Activated CD4-positive, alpha-beta memory T cell treated with anti-CD3 and anti-CD28 coated beads, Interleukin-2, amount 10 ng/mL, durations not matched to agents 7 days and 5 days (primary cell): ENCODE measurements around the gene USP4. TPM values are rescaled to one million over a fixed set of nuclear protein-coding genes. Genes with fewer than 3 reads are reported as not detected.
A peak's percentile ranks its signal among the peaks of the same experiment; 100 is the strongest.

Experiments
- CTCF ChIA-PET: fragments of 350-600 bp; sonication (Branson Sonifier 250); formaldehyde crosslinking; loops from one replicate; lab custom pipeline; 2021; ENCODE audit warnings: antibody characterized with exemption, inconsistent platforms; lab: Charles Lee
- POLR2A ChIA-PET: fragments of 350-600 bp; sonication (Branson Sonifier 250); formaldehyde crosslinking; loops from one replicate; lab custom pipeline; 2021; ENCODE audit warnings: antibody characterized with exemption; lab: Charles Lee
- DNase-seq: peaks from one replicate; pipeline ENCODE4 v3.0.0-alpha.2; 2020
- H3K27ac Mint-ChIP-seq: one replicate; pipeline ENCODE4 v1.8.0; 2021; ENCODE audit warnings: mild to moderate bottlenecking, mixed read lengths
- H3K27me3 Mint-ChIP-seq: one replicate; pipeline ENCODE4 v1.8.0; 2021; ENCODE audit warnings: mixed read lengths
- H3K36me3 Mint-ChIP-seq: one replicate; pipeline ENCODE4 v1.8.0; 2021; ENCODE audit warnings: low read depth, mixed read lengths
- H3K4me1 Mint-ChIP-seq: one replicate; pipeline ENCODE4 v1.8.0; 2021; ENCODE audit warnings: mixed read lengths
- H3K4me3 Mint-ChIP-seq: one replicate; pipeline ENCODE4 v1.8.0; 2021; ENCODE audit warnings: mild to moderate bottlenecking, mixed read lengths
- H3K9me3 Mint-ChIP-seq: one replicate; pipeline ENCODE4 v1.8.0; 2021; ENCODE audit warnings: mixed read lengths
- total RNA-seq, 2 experiments: library from RNA; stranded (reverse); gene quantifications; one replicate each; pipeline ENCODE4 v1.2.3, GENCODE V29; 2021

The USP4 gene
- total RNA-seq, 2 experiments from 2014 or later = 77.8 to 85.0 TPM

DNA sequence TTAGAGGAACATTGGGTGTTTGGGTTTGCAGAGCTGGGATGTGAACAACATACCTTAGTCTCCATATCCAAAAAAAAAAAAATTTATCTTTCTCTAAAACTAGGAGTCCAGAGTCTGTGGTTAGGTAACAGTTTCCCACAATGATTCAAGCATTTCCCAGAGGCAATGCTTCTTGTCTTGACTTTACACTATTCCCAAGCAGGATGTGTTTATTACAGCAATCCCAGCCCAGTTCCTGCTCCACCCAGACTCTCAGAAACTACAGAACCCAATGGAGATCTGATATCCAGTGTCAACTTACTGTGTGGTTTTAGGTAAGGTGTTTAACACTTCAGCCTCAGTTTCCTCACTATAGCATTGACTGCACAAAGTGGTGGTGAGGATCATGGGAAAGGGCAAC lies 60.5 kb downstream of the USP4 start:
- peaks cover 33% of the 10 kb centered on the region for H3K4me1 Mint-ChIP-seq
- no peak overlapping the region for H3K4me3 Mint-ChIP-seq
- CTCF ChIA-PET = interaction anchor here (1.4 kb wide), 2 partner anchors 109 to 170 kb away, joined by 7 read pairs; partner anchors contain the start of gene KLHDC8B
- no peak for DNase-seq
- no peaks in the 10 kb centered on the region for H3K9me3 Mint-ChIP-seq
- POLR2A ChIA-PET = interaction anchor here (1.3 to 1.9 kb wide), 2 partner anchors 8 to 11 kb away, joined by 4 to 7 read pairs; no protein-coding TSS in a partner anchor
- H3K27me3 Mint-ChIP-seq = no peaks in the 10 kb centered on the region
- peaks cover 53% of the 10 kb centered on the region for H3K36me3 Mint-ChIP-seq
- no peak overlapping the region for H3K27ac Mint-ChIP-seq

- Mint-ChIP-seq H3K9me3 (no peaks in the 10 kb centered on the region), H3K4me3 (no peak overlapping the region), H3K27me3 (no peaks in the 10 kb centered on the region), H3K36me3 (peaks cover 45% of the 10 kb centered on the region), H3K4me1 (peaks cover 33% of the 10 kb centered on the region), H3K27ac (peak overlapping the region; percentile 59)
- DNase-seq = no peak
- ChIA-PET CTCF (interaction anchor here (0.7 to 1.4 kb wide), 4 partner anchors 16 to 171 kb away, joined by 3 to 7 read pairs (median 6); partner anchors contain the start of genes KLHDC8B and USP4), POLR2A (interaction anchor here (1.3 to 1.9 kb wide), 2 partner anchors 8 to 10 kb away, joined by 4 to 7 read pairs; no protein-coding TSS in a partner anchor)
Measured at GRCh38 chr3:49278548-49278947, 61.3 kb downstream of the USP4 start.

DNA sequence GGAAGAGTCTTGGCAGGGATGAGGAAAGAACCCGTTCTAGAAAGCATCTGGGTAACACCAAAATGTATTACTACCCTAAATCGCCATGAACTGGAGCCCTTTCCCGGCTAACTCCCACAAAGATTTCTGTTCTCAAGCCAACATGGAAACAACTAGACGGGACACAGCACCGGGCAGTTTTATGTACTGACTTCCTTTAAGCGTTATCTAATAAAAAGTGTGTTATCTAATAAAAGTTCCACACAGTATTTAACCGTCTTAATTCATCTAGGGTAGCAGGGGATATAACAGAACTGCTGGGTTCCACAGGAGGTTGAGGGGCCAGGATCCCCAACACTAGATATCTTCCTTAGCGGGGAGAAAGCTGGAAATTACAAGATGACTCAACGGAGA lies 62.5 kb downstream of the USP4 start:
- CTCF ChIA-PET = no interaction called here
- Mint-ChIP-seq H3K27ac (peak overlapping the region; percentile 78), H3K27me3 (no peaks in the 10 kb centered on the region), H3K36me3 (peaks cover 41% of the 10 kb centered on the region), H3K4me1 (peaks cover 33% of the 10 kb centered on the region), H3K4me3 (peak overlapping the region; percentile 76), H3K9me3 (no peaks in the 10 kb centered on the region)
- POLR2A ChIA-PET = no interaction called here
- no peak for DNase-seq

GRCh38 chr3:49276475-49277382 lies 63.1 kb downstream of the USP4 start, which contains the start of gene C3orf62:
Gene C3orf62 (minus strand): TSS chr3:49277232. CDS start chr3:49276872, 360 bp downstream.
- peaks cover 41% of the 10 kb centered on the region for H3K36me3 Mint-ChIP-seq
- H3K4me1 Mint-ChIP-seq = peaks cover 33% of the 10 kb centered on the region
- peak; percentile 80 for DNase-seq
- ChIA-PET CTCF (no interaction called here), POLR2A (no interaction called here)
- H3K9me3 Mint-ChIP-seq = no peaks in the 10 kb centered on the region
- no peaks in the 10 kb centered on the region for H3K27me3 Mint-ChIP-seq
- peak within 1 kb of the TSS; percentile 78 for H3K27ac Mint-ChIP-seq
- H3K4me3 Mint-ChIP-seq = peak within 1 kb of the TSS; percentile 76

DNA sequence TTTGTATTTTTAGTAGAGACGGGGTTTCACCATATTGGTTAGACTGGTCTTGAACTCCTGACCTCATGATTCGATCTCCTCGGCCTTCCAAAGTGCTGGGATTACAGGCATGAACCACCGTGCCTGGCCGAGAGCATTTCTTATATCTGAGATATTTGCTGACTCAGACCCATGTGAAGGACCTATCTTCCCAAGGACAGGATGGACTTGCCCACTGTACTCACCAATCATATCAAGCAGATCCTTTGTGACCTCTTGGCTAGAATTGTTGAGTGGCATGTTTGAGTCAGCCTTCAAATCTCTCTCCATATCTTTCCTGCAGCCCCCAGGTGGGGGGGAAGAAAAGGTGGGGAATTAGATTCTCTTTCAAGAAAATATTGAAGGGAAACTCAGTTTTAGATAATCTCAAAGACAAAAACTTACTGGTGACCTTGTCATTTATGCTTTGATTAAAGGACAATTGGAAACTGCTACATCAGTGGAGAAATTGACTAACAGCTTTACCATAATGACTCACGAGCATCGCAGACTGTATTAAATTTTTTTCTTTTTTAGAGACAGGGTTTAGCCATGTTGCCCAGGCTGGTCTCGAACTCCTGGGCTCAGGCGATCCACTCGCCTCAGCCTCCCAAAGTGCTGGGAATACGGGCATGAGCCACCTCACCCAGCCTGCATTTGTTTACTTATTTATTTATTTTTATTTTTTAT lies 65.9 kb downstream of the USP4 start:
- Mint-ChIP-seq H3K9me3 (no peaks in the 10 kb centered on the region), H3K27ac (no peak overlapping the region), H3K4me3 (no peak overlapping the region), H3K27me3 (no peaks in the 10 kb centered on the region), H3K4me1 (peaks cover 28% of the 10 kb centered on the region), H3K36me3 (peaks cover 41% of the 10 kb centered on the region)
- POLR2A ChIA-PET = no interaction called here
- DNase-seq = no peak
- CTCF ChIA-PET = no interaction called here

DNA sequence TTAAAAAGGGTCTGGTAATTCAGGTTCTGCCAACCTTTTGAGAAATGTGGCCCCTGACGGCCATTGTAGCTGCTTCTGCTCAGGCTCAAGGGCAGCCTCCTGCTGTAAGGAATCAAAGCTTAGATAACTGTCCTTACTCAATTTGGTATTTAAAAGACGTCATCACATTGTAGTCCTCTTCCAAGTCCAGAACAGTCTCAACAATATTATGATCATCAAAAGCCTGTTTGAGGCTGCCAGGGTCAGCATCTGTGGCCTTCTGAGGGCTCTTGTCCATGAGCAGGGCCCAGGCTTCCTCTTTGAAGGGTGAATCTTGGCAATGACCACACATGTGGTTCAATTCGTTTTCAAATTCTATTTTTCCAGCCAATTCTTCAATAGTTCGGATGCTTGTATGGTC lies 68.8 kb downstream of the USP4 start:
- Mint-ChIP-seq H3K4me3 (no peak overlapping the region), H3K27me3 (no peaks in the 10 kb centered on the region), H3K27ac (no peak overlapping the region), H3K9me3 (no peaks in the 10 kb centered on the region), H3K4me1 (peaks cover 5% of the 10 kb centered on the region), H3K36me3 (peaks cover 21% of the 10 kb centered on the region)
- DNase-seq = no peak
- CTCF ChIA-PET = no interaction called here
- POLR2A ChIA-PET = interaction anchor here (0.6 kb wide), 1 partner anchor 442 kb away, joined by 3 read pairs; no protein-coding TSS in a partner anchor

DNA sequence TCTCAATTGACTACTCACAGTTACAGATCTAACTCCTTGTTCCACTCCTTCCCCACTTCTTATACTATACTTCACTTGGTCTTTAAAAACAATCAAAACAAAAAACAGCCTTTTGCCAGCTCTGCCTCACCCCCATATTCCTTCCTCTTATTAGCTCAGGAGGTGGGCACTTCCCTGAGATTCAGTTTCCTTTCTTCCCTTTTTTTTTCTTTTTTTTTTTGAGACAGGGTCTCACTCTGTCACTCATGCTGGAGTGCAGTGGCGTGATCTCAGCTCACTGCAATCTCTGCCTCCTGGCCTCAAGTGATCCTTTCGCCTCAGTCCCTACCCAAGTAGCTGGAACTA lies 69.7 kb downstream of the USP4 start:
- Mint-ChIP-seq H3K27me3 (no peaks in the 10 kb centered on the region), H3K4me1 (no peaks in the 10 kb centered on the region), H3K9me3 (no peaks in the 10 kb centered on the region), H3K36me3 (peaks cover 16% of the 10 kb centered on the region), H3K27ac (no peak overlapping the region), H3K4me3 (no peak overlapping the region)
- CTCF ChIA-PET = interaction anchor here (0.7 kb wide), 1 partner anchor 1748 kb away, joined by 3 read pairs; no protein-coding TSS in a partner anchor
- POLR2A ChIA-PET = no interaction called here
- no peak for DNase-seq

DNA sequence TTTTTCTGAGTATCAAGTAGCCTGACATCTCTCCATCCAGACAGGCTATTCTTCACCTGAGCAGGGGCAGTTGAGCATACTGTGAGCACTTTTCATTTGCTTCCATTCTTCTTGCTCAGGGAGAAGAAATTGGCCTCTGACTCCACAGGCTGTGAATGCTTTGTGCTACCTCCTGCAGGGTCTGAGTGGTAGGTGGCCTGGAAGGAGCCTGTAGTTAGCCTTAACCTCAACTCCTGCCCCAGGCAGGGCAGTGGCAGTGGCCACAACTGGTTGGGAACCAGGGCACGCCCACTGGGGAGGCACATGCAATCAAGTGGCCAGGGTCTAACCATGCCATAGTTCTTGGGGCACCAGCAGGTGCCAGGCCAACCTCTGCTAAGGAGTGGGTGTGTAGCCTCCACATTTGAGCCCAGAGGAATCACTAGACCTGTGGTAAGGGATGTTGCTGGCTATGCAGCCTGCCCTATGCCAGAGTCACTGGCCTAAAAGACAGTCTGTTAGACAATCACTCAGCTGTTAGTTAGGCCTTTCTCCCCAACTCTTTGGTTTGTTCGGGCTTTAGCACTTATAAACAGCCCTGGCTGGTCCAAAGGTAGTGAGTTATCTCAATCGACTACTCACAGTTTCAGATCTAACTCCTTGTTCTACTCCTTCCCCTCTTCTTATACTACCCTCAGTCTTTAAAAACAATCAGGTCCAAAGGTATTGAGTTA lies 70.3 kb downstream of the USP4 start:
- POLR2A ChIA-PET = no interaction called here
- no peaks in the 10 kb centered on the region for H3K27me3 Mint-ChIP-seq

GRCh38 chr3:49266410-49267095 lies 73.3 kb downstream of the USP4 start:
- POLR2A ChIA-PET = no interaction called here
- Mint-ChIP-seq H3K4me3 (no peak overlapping the region), H3K27me3 (no peaks in the 10 kb centered on the region), H3K27ac (no peak overlapping the region), H3K9me3 (no peaks in the 10 kb centered on the region), H3K36me3 (peaks cover 13% of the 10 kb centered on the region), H3K4me1 (no peaks in the 10 kb centered on the region)
- CTCF ChIA-PET = no interaction called here
- DNase-seq = no peak

More for the DNA sequence above, 70.3 kb downstream of the USP4 start:
- CTCF ChIA-PET = interaction anchor here (0.7 kb wide), 1 partner anchor 1747 kb away, joined by 3 read pairs; no protein-coding TSS in a partner anchor
- H3K9me3 Mint-ChIP-seq = no peaks in the 10 kb centered on the region
- H3K4me1 Mint-ChIP-seq = no peaks in the 10 kb centered on the region
- H3K27ac Mint-ChIP-seq = no peak overlapping the region
- peaks cover 16% of the 10 kb centered on the region for H3K36me3 Mint-ChIP-seq
- no peak for DNase-seq
- no peak overlapping the region for H3K4me3 Mint-ChIP-seq

GRCh38 chr3:49265661-49266386 lies 74.0 kb downstream of the USP4 start:
- H3K4me3 Mint-ChIP-seq = no peak overlapping the region
- peaks cover 11% of the 10 kb centered on the region for H3K36me3 Mint-ChIP-seq
- CTCF ChIA-PET = no interaction called here
- DNase-seq = no peak
- H3K4me1 Mint-ChIP-seq = peaks cover 3% of the 10 kb centered on the region
- no peaks in the 10 kb centered on the region for H3K9me3 Mint-ChIP-seq
- H3K27ac Mint-ChIP-seq = no peak overlapping the region
- POLR2A ChIA-PET = no interaction called here
- no peaks in the 10 kb centered on the region for H3K27me3 Mint-ChIP-seq

GRCh38 chr3:49263159-49263889 lies 76.5 kb downstream of the USP4 start:
- H3K4me1 Mint-ChIP-seq = peaks cover 3% of the 10 kb centered on the region
- H3K9me3 Mint-ChIP-seq = no peaks in the 10 kb centered on the region
- H3K36me3 Mint-ChIP-seq = no peaks in the 10 kb centered on the region
- no peak overlapping the region for H3K27ac Mint-ChIP-seq
- DNase-seq = no peak
- POLR2A ChIA-PET = no interaction called here
- CTCF ChIA-PET = interaction anchor here (0.6 kb wide), 1 partner anchor 22 kb away, joined by 3 read pairs; no protein-coding TSS in a partner anchor
- no peaks in the 10 kb centered on the region for H3K27me3 Mint-ChIP-seq
- no peak overlapping the region for H3K4me3 Mint-ChIP-seq
